Islet of Langerhans (tissue), 1 donor: ENCODE data around the gene WDFY2.
"Not testable (repeated sequence)": the region's sequence is repeated elsewhere in the genome, so short reads cannot be mapped to it uniquely, and the experiment has no call there.

Experiments
- FAIRE-seq: peaks from one replicate; lab custom pipeline; 2011; peaks lifted over from hg19 to GRCh38; lab: Jason Lieb, UNC

WDFY2 gene

DNA sequence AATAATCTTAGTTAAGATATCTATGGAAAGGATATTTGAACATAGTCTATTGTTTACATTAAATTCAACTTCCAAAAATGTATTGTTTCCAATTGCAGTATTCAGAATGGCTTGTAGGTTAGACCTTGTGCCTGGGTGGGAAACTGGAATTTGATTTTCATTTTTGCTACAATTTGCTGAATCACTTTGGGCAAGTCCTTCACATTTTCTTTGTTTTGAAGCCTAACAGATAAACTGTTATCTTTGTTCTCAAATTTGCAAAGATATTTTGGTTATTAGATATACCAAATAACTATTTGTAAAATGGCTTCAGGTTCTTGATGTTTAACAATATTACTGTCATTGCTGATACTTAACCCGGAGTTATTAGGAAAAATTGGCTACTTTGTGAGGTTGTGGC lies 82.6 kb downstream of the WDFY2 start:
- FAIRE-seq = no peak

DNA sequence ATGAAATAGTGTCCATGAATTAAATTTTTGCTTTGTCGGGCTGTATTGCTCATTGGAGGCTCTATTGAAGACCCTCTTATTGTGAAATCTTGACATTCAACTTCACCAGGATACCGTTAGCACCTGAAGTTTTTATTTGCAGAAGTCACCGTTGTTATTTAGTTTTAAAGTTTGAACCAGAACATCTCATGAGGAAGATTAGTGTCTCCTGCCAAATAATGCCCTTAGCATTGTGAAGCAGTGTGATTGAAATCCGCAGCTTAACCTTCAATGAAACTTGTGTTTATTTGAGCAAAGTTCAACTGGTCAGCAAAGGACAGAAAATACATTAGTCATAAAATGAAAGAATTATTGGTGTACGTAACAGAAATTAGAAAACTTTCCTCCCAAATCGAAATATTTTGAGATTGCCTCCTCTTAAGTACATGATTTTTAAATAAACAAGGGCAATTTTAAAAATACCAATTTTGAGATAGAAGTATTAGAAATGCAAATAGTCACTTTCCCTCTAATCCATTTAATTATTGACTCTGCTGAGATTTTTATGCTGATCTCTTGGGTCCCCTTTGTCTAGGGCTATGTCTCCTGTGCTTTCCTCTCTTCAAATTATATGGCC lies 84.4 kb downstream of the WDFY2 start:
- peak; percentile 13 for FAIRE-seq

DNA sequence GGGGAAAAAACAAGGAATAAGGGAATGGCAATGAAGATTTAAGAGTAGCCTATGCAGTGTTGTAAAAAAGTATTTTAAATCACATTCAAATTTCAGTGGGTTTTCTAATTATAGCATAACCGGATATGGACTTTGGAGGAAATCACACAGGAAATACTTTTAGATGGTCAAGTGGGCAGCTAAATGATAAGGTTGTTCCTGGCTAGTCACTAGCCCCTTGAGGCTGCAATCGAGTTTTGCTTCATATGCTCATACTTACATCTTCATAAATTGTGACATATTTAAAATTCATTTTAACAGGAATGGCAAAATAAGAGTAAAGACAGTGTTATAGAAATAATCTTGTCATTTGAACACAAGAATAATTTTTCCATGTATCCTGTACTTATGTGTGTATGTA lies 88.9 kb downstream of the WDFY2 start:
- FAIRE-seq = no peak

DNA sequence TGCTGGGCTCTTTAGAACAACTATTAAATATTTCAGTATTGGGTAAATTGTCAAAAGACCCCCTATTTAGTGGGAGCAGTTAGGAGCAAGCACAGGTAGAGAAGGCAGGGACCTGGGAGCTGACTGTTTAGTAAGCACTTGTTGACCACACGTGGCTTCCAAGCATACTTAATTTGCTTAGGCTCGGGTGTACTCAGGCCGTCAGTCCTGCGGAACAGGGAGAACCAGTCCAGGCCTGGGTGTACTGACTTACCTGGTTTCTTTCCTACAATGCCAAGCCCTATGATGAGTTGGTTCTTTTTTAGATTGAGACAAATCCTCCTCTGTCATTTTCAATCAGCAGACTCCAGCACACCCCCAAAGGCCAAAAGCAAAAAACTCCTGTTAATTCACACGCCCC lies 90.0 kb downstream of the WDFY2 start:
- no peak for FAIRE-seq

DNA sequence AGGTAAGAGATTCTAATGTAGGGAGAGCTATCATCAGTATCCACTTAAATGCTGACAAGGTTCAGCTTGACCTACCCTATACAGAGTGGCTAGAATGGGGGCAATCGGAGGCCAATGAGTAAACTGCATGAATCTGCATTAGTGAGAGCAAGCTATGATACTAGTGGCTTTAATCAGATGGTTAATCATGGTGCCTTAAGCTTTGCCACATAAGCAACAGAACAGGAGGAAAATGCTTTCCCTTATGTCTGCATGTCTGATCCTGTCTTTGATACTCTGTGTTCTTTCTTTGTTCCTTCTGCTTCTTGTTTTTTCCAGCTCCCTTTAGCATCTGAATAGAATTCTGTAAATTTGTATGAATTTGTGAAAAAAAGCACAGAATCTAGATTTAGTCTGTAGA lies 91.1 kb downstream of the WDFY2 start:
- FAIRE-seq = no peak

DNA sequence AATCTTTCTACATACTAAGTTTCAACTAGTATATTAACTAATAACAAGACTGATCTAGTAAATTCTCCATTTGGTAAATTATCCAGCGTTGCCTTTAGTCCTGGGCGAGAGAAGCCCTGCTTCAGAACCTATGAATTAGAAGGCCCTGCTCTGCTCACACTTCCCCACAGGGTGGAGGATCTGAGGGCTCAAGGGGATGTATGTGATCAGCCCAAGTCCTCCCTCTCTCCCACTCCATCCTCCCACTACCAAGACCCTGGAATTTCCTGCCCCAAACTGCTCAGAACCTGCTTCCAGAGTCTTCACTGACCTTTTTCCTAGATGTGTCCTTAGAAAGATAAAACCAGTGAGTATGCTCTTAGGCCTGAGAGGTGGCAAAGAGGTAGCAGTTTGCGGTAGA lies 91.6 kb downstream of the WDFY2 start:
- no peak for FAIRE-seq

DNA sequence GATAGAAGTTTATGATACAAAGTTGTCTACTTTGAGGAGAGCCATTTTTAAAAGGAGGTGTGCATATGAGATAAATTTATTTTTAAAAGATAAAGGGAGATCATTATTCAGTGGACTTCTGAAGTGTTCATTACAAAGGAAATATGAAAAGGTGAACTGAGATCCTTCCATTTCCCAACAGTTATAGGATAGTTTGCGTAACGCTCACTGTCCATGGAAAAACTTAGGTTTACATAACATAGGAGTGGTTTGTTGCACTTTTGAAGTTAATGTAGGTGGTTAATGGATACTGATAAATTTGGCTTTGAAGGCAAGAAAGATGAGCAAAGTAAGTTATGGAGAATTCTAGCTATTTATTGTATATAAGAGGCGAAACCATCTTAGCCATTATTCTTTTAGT lies 92.5 kb downstream of the WDFY2 start:
- no peak for FAIRE-seq

DNA sequence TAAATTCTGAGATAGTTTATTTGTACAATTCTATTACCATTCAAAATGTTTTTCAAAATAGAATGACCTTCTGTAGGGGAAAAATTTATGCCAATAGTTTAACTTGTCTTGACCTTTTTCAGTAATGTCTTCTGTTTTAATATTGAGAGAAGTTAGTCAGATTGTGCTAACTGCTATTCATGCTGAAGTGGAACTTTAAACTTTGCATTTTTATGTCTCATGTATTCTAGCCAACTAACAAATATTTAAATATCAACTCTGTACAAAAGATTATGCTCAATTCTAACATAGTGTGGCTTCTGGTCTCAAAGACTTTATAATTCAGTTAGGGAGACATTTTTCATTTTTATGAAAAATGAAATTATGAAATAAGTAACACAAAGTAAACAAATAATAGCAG lies 94.2 kb downstream of the WDFY2 start:
- no peak for FAIRE-seq

DNA sequence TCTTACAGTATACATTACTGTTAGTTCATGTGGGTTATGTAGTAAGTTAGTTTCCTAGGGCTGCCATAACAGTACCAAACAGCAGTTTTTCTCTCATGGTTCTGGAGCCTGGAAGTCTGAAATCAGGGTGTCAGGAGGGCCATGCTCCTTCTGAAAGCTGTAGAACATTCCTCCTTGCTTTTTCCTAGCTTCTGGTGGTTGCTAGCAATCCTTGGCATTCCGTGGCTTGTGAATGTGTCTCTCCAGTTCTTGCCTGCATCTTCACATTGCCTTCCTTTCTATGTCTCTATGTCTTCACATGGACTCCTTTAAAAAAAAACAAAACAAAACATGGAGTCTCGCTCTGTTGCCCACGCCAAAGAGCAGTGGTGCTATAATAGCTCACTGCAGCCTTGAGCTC lies 95.4 kb downstream of the WDFY2 start:
- FAIRE-seq = no peak

DNA sequence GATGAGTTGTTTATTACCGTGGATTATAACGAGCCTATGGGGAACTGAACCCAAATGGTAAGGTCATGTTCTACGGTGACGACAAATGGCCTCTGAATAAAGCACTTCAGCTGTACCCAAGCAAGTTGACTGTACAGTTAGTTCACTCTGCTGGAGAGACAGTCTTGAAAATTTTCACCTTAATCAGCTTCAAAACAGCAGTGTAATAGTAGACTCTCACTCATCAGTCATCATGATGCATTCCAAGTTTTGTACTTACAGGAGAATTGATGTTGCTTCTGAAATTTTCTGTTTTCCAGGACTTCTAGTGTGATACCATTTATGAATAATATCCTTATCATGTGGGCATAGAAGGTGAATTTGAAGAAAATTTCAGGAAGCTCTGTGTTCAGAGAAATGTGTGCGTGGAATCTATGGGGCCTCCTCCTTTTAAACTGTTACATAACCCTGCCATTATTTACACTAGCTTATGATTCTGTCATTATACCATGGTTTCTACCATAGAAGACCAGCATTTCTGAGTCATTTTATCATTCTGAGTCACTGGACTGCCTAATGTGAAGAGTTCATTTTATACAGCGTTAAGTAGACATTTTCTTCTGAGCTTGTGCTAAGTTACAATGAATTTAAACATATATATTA lies 96.9 kb downstream of the WDFY2 start:
- peak; percentile 85 for FAIRE-seq

DNA sequence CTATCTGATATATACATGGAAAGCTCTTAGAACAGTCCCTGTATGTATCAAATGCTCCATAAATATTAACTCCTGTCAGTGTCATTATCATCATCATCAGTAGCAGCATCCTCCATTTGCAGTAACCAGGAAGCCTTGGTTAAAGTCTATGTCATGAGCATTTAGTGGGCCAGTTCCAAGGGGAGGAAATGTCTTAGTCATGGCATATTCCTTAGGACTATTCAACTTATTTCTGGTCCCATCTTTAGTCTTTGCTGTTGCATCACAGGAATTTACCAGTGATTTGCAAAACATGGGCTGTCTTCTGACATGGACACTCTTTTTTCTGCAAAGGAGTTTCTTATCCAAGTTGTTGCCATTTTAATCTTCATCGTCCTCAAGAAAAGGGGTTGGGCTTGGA lies 98.4 kb downstream of the WDFY2 start:
- FAIRE-seq = no peak

DNA sequence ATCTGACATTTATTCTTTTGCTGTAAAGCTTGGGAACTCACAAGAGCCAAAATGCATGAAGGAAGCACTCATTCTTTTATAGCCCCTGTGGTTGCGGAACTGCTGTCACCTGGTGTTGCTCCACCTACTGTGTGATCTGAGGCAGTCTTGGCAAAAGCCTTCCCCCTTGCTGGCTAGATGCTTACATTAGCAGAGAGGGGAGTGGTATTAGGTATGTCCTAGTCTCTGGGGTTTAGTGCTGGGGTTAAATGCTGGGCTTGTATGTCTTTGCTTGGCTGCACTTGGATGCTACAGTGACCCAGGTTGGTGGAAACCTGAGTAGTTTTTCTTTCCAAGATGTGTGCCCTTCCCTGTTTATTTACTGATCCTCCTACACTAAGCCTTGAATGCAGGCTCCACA lies 99.3 kb downstream of the WDFY2 start:
- no peak for FAIRE-seq

DNA sequence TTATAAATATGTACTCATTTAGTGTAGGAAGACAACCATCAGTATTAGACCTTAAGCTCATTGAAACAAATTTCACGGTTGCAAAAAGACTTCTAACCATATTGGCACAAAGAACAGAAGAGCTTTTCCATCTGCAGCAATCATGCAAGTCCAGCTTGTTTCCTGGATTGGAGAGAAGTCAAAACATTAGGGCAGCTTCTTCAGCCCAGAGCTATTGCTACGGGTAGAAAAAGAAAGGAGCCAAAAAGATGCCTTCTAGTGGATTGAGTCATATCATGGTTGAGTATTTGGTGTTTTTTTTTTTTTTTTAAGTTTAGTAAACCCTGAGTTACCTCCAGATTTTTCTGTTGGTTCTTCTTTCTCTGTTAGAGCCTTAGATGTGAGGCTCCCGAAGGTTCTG lies 99.8 kb downstream of the WDFY2 start:
- FAIRE-seq = no peak

DNA sequence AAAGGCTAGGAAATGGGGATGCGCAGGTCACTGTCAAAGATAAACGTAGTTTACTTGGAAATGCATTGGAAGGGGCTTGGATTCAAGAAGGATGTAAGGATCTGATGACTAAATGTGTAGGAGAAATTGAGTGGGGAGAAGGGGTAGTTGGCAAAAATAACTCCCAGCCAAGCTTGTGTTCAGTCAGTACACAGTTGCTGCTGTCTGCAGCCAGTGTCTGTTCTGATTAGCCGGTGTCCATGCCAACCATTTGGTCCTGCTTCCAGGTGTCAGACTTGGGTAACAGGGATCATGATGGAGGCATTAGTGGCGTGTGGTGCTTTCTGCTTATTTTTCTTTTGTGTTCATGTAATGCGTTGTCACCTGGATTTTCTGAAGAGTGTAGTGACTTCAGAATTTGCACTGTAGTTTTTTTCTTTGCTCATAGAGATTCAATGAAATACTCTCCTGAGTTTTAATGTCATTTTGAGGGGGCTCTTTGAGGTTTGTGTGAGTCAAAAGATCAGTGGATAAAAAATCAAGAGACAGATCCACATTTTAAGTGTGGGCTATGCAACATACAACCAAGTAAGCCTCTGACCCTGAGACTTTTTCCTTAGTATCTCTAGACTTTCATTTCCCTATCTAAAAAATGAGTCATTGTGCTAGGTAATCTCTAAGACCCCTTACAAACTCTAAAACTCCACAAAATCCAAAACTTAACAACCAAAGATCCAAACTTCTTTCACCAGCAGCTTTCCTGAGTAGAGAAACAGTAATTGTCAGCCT lies 103.9 kb downstream of the WDFY2 start:
- FAIRE-seq = no peak

DNA sequence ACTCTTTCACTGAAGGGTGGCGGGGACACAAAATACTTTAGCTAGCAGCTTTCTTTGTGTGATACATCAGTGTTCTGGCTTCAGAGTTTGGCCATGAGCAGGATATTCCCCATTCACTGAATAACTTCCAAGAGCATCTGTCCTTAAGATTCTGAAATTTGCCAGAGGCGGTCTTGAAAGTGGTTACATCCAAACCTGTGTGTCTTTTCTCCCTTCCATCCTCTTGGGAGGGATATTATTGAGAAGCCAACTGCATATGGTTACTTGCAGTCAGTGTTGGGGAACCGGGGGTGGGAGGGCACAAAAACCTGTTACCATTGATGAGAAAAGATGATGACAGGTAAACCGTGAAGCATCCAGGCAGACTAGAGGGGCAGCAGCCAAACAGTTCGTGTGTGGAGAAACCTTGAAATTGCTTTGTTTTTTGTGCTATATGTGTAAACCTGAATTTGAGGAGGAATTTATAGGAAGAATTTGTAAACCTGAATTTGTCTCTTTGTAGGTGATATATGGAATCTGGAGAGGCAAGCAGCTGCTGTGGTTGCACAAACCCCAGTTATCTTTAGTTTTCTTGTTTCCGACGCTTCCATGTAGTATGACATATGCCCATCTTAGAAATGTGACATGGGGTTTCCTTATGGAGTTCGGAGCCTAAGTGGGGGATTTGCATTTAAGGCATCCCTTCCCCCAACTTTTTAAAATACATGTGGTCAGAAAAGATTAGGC lies 104.8 kb downstream of the WDFY2 start:
- no peak for FAIRE-seq

DNA sequence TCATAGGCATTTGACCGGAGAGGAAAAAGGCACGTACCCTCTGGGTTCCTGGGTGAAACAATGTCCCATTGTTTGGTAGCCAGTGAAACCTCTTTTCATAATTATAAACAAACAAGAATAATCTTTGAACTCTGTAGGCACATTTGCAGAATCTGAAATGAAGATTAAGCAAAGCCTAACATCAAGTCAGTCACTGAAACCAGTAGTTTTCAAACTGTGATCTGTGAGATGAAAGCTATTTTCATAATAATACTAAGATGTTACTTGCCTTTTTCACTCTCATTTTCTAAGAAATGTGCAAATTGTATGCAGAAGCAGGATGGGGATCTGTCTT lies 105.4 kb downstream of the WDFY2 start:
- no peak for FAIRE-seq

DNA sequence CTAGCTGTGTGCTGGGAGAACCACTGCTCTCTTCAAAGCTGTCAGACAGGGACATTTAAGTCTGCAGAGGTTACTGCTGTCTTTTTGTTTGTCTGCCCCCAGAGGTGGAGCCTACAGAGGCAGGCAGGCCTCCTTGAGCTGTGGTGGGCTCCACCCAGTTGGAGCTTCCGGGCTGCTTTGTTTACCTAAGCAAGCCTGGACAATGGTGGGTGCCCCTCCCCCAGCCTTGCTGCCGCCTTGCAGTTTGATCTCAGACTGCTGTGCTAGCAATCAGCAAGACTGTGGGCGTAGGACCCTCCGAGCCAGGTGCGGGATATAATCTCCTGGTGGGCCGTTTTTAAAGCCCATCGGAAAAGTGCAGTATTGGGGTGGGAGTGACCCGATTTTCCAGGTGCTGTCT lies 111.4 kb downstream of the WDFY2 start:
- not testable (repeated sequence) for FAIRE-seq

DNA sequence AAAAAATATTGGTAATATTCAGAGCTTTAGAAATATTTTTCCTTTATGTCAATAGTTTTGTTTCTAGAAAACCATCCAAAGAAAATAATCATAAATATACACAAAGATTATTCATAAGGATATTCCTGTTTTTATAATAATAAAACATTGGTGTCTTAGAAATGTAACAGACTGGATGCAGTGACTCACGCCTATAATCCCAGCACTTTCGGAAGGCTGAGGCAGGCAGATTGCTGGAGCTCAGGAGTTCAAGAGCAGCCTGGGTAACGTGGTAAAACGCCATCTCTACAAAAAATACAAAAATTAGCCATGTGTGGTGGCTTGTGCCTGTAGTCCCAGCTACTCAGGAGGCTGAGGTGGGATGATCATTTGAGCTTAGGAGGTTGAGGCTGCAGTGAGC lies 112.9 kb downstream of the WDFY2 start:
- no peak for FAIRE-seq

DNA sequence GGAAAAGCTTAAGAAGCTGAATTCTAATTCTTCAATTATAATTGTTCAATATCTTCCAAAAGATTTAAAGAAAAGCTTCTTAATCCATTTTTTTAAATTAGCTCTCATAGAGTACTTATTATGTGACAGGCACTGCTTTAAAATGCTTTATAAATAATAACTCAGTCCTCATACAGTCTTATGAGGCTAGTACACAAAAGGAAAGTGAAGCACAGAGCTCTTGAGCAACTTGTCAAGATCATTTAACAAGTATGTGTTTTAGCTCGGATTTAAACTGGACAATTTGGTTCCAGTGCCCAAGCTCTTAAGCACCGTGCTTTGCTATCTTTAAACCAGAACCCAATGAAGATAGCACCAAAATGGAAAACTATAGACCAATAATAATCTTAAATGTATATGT lies 113.6 kb downstream of the WDFY2 start:
- peak; percentile 9 for FAIRE-seq

DNA sequence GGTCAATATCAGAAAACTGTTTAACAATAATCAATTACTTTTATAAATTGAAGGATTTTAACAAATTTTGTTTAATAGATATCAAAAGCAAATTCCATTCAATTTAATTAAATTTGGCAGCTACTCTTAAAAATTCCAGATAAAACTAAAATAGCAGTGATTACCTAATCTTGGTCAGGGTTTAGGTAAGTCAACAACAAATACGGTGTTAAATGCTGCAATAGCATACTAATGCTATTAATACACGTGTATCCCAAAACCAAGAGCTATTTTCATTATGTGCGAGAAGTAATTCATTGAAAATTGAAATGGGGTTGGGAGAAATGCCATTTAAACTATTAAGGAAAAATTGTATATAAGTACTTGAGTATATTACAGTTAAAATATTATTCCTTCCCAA lies 114.1 kb downstream of the WDFY2 start:
- FAIRE-seq = no peak

DNA sequence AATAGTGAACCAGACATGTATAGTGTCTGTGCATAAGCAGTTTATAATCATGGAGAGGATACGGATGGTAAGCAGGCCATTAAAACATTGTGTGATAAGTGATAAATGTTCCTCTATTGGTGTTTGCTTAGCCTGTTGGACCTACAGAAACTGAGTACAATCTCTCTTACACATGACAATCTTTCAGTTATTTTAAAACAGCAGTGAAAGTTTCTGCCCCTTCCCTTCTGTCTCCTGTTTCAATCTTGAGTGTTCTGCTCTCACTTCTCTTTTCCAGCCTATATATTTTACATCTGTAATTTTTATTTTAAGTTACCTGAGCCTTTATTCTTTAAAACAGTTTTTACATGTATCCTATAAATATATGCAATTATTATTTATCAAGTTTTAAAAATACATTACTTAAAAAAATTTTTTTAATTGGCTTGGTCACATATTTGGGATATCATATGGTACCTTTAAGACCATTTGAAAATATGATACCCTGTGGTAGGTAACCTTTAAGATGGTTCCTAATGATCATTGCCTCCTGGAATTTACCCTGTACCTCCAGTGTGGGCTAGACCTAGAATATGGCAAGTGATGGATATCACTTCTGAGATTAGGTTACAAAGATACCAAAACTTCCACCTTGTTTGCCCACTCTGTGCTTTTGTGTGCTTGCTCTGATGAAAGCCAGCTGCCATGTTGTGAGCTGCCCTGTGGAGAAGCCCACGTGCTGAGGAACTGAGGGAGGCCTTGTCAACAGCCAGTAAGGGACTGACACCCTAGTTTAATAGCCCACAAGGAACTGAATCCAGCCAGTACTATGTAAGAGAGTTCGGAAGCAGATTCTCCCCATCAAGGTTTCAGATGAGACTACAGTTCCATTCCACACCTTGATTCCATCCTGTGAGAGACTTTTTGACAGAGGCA lies 120.4 kb downstream of the WDFY2 start:
- FAIRE-seq = no peak

DNA sequence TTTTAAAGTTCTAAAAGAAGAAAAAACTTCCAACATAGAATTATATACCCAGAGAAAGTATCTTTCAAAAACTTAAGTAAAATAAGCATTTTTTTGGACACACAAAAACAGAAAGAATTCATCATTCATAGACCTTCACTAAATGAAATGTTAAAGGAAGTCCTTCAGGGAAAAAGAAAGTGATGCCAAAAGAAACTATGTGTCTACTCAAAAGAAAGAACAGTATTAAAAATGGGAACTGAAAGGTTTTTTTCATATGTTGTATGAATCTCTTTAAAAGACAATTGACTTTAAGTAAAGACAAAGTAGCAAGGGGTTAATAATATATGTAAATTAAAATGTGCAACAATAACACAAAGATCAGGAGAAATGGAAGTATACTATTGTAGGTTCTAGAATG lies 123.2 kb downstream of the WDFY2 start:
- no peak for FAIRE-seq
